HG03354 (cell line): ENCODE measurements around the gene KHNYN.
"Not testable (repeated sequence)": the region's sequence is repeated elsewhere in the genome, so short reads cannot be mapped to it uniquely, and the experiment has no call there.

Source experiments
- ATAC-seq: cut with Tn5 transposase; IDR thresholded peaks from one replicate; pipeline ENCODE4 v1.9.1; 2021; ENCODE audit warnings: mild to moderate bottlenecking; ENCODE audit not compliant: unreplicated experiment, poor library complexity, severe bottlenecking

Gene KHNYN

GRCh38 chr14:24429395-24430142 lies at the start of gene KHNYN, which contains the start of gene CBLN3:
TSS of gene KHNYN (plus strand) at chr14:24429954. CDS start at chr14:24430731, 777 bp downstream.
TSS of gene CBLN3 (minus strand) at chr14:24429668. CDS start at chr14:24429054, 614 bp downstream.
- peak; percentile 86 for ATAC-seq

DNA sequence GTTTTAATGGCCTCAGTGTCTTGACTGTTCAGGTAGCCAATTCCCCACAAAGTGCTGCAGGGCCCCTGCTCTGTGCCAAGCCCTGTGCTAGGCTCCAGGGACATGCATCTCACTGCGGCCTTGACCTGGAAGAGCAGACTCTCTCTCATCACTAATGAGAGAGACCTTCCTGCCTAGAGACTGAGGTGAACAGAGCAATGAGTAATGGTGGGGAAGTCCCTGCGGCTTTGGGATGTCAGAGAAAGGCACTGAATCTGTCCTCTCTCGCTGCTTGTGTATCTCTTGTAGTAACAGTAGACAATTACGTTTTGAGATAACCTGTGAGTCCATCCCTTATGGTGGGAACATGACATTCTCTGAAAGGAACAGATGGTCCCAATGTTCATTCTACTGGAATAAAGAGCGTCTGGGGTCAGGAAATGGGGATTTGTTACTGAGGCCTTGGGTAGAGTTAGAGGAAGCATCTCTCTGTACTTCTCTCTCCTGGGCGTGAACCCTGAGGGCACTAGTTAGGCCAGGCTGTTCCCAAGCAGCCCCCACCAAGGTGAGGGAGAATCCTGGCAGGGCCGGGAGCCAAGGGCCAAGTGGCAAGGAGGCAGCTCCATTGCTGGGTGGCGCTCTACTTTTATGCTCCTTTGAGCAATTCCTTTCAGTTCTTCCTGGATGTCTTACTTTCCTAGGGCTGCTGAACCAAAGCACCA lies 48.2 kb upstream of the KHNYN start:
- no peak for ATAC-seq

GRCh38 chr14:24382064-24382371 lies 47.7 kb upstream of the KHNYN start:
- no peak for ATAC-seq

DNA sequence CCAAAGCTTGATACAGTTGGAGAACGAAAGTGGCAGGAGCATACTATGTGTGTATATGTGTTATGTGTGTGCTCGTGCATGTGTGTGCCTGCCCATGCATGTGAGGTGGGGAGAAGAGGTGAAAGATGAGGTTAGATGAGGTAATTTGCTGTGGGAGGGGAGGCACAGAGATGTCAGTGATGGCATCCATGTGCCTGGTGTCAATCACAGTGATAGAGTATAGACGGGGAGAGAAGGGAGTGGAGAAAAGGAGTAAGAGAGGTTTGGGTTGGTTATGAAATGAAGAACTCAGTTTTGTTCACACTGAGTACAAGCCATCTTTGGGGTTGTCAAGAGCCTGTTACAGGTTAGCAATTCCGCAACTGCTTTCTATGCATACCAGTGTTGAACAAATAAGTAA lies 45.6 kb upstream of the KHNYN start:
- no peak for ATAC-seq

DNA sequence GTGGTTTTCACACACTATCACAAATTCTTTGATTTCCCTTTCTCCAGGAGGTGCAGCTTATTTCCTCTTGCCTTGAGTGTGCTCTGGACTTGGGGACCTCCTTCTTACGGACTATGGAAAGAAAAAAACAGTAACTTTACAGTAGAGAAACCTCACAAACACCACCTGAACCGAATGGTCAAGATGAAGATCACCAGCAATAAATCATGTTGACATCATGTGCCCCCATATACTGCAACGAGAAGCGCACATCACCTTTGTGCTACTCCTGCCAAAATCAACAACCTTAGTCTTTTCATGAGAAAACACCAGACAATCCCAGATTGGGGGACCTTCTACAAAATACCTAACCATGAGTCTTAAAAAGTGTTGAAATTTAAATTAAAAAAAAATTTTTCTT lies 44.2 kb upstream of the KHNYN start:
- ATAC-seq = no peak

DNA sequence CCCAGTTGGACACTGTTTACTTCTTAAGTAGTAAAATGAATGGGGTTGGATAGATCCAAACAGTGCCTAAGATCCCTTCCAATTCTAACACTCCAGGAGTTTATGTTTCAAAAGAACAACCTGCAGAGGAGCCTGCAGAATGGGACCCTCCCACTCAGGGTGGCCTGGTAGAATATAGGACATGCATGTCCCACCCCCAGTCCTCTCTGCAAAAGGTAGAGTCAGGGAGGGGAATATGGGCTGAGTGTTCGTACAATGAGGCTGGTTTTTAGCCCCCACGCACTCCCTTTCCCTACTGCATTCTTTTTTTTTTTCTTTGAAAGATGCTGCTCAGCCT lies 42.8 kb upstream of the KHNYN start:
- ATAC-seq = no peak

- not testable (repeated sequence) for ATAC-seq
Measured at GRCh38 chr14:24387579-24387978, 42.2 kb upstream of the KHNYN start.

GRCh38 chr14:24388474-24389179 lies 41.1 kb upstream of the KHNYN start:
- ATAC-seq = no peak

DNA sequence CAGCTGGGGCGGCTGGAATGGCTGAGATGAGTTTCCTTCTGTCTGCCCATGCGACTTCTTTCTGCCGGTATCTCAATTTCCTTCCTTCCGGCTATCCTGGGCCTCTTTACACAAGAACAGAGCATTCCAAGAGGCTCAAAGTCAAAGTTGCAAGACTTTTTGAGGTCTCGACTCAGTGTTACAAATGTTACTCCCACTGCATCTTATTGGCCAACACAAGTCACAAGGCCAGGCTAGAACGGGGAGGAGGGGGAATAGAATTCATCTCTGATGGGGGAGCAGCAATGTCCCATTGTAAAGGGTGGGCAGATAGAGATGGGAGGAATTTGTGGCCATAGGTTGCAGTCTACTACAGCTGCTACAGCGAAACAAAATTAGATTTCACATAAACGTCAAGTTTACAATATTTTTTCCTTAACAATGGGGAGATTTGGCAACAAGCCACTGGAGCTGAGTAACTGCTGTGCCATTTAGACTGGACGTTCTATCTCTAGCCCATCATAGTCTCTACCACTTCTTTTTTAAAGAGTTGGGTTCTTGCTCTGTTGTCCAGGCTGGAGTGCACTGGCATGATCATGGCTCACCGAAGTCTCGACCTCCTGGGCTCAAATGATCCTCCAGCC lies 40.4 kb upstream of the KHNYN start:
- no peak for ATAC-seq

DNA sequence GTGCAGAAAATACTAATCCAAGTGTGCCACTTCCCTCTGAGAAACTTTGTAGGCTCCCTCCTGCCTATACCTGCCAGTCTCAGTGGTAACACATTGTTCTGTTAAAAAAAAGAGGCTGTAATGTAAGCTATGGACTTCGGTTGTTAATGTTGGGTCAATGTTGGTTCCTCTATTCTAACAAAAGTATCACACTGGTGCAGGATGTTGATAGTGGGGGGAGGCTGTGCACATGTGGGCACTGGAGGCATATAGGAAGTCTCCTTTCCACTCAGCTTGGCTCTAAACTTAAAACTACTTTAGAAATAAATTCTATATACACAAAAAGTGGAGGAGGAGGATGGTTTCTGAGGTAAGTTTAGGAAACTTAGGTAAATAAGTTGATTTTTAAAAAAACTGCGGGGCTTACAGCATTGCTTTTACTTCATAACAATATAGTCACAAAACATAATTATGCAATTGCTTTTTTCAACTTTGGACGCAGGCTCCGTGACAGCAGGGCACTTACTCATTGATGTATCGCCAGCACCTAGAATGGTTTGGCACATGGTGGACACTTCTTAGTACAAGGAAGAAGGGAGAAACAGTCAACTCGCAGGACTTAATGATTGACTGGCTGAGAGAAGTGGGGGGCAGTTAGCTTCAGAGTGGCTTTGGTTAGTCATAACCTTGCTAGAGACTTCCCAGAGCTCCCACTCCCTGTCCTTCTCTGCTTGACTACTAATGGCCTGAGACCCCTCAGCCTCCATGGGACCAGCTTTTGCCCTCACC lies 38.9 kb upstream of the KHNYN start:
- no peak for ATAC-seq

- ATAC-seq = no peak
Measured at GRCh38 chr14:24392325-24393091, 37.2 kb upstream of the KHNYN start.

DNA sequence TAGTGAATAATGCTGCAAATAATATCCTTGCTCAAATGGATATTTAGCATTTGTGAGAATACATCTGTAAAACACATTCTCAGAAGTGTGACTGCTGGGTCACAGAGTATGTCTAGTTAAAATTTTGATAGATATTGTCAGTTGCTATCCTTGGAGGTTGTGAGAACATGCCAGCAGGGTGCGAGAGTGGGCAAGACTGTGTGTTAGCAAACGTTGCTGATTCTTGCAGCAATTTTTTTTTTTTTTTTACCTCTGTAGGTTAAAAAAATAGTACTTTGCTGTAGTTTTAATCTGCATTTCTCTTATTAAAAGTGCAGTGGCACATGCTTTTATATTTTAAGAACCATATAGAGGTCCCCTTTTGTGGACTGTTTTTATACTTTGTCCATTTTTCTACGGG lies 35.5 kb upstream of the KHNYN start:
- no peak for ATAC-seq

DNA sequence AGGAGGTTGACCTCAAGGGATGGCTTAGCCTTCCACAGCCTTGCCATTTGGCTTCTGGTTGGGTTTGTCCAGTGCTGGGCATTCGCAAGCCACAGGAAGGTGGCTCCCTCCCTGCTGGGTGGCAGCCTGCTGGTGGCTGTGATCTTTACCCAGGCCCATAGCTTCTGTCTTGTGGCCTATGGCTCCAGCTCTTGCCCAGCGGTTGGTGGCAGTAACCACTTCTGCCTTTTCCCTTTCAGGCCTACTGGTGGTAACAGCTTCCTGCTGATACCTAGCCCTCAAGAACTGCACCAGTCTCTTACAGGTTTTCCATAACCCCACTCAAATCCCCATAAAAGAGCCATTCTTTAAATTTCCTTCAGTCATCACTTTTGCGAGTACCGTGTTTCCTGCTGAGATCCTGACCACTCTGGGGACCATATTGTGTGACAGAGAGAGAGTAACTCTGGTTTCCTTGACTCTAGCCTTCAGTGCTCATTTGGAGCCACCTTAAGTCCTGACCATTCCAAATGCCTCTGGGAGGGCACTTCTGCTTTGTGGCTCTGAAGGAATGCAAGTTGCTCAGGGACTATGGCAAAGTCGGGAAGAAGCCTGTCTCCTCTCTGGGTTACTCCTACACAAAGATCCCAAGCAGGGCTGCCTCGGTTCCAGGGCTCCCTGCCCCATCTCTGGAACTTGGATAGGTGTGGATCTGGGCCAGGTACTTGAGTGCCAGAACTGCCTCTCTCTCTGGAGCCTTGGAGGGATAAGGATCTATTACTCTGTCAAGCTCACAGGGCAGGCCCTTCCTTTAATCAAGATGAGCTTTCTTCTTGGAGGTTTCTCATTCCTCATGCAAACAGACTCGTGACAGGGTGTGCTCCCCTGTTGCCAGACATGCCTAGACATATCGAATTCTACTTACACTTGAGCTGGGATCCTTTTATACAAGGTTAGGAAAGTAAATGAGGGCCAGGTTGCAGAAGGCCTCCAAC lies 33.9 kb upstream of the KHNYN start:
- ATAC-seq = no peak

DNA sequence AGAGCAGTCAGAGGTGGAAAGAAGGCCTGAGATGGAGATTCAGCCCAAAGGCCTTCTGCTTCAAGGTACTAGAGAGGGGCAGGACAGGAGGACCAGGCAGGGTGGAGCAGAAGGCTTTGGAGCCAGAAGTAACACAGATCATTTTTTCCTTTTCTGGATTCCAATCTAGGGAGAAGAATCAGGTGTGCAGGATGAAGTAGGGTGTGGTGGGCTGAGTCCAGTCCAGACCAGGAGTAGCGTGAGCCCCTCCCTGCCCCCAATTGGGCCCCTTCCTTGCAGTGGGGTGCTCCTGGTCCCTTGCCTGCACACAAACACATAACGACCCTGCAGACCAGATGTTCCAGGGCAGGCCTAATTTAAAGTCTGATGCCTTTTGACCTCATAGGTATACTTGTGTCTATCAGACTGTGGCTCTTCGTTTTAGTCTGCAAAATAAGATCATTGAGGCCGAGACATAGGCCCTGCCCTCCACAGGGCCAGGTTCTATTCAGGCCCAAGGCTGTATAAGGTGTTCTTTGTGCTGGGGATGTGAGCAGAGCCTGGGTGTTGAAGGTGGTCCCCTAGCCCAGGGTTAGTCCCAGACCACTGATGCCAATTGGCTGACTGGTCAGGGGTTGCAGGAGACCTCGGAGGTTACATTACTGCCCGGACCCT lies 32.0 kb upstream of the KHNYN start:
- ATAC-seq = no peak

DNA sequence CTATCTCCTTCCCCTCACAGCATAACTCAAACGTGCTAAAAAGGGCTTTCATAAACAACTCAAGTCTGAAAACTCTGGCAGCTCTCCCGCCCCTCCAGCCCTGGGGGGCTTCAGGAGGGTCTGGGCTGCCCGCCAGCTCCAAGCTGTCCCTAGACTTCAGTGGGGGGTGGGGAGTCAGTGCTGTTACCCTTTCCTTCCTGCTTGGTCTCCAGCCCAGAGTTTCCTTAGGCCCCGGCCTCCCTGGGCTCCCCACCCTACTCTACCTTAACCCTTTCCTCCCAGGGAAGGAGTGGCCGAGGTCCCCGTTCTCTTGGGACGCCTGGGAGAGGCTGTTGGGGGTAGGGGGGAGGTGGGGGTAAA lies 31.5 kb upstream of the KHNYN start:
- ATAC-seq = no peak

- no peak for ATAC-seq
Measured at GRCh38 chr14:24398653-24399446, 30.9 kb upstream of the KHNYN start, which contains the start of gene NYNRIN. TSS of gene NYNRIN (plus strand) at chr14:24399003. CDS start at chr14:24399247, 244 bp downstream.

GRCh38 chr14:24399447-24399822 lies 30.3 kb upstream of the KHNYN start:
- no peak for ATAC-seq
